HG02885 (cell line): Measurements from ENCODE around the gene DCDC2.
"Not testable (repeated sequence)": the region's sequence is repeated elsewhere in the genome, so short reads cannot be mapped to it uniquely, and the experiment has no call there.

Source experiments
- ATAC-seq: cut with Tn5 transposase; IDR thresholded peaks from one replicate; pipeline ENCODE4 v1.9.1; 2021; ENCODE audit warnings: mild to moderate bottlenecking; ENCODE audit not compliant: unreplicated experiment, poor library complexity

The DCDC2 gene

GRCh38 chr6:24329022-24329421, 28.8 kb downstream of the DCDC2 start:
- ATAC-seq: no peak

GRCh38 chr6:24327756-24328155, 30.1 kb downstream of the DCDC2 start:
- no peak for ATAC-seq

GRCh38 chr6:24325978-24326377, 31.9 kb downstream of the DCDC2 start:
- no peak for ATAC-seq

GRCh38 chr6:24324617-24325016, 33.2 kb downstream of the DCDC2 start:
- ATAC-seq: no peak

- ATAC-seq: no peak
These were observed 34.1 kb downstream of the DCDC2 start for GRCh38 chr6:24323632-24324337.

- ATAC-seq: no peak
These were observed 34.9 kb downstream of the DCDC2 start for GRCh38 chr6:24322924-24323323.

GRCh38 chr6:24322446-24322845, 35.4 kb downstream of the DCDC2 start:
- not testable (repeated sequence) for ATAC-seq

- ATAC-seq: no peak
These were observed 36.2 kb downstream of the DCDC2 start for GRCh38 chr6:24321538-24322162.

- ATAC-seq: no peak
These were observed 44.4 kb downstream of the DCDC2 start for GRCh38 chr6:24313251-24314141.

GRCh38 chr6:24311775-24312174, 46.1 kb downstream of the DCDC2 start:
- not testable (repeated sequence) for ATAC-seq

GRCh38 chr6:24307881-24308280, 50.0 kb downstream of the DCDC2 start:
- ATAC-seq: no peak

- no peak for ATAC-seq
These were observed 50.9 kb downstream of the DCDC2 start for GRCh38 chr6:24306936-24307335.

GRCh38 chr6:24306038-24306437, 51.8 kb downstream of the DCDC2 start:
- ATAC-seq: no peak

GRCh38 chr6:24296944-24297343, 60.9 kb downstream of the DCDC2 start:
- no peak for ATAC-seq

GRCh38 chr6:24293852-24294251, 64.0 kb downstream of the DCDC2 start:
- not testable (repeated sequence) for ATAC-seq

GRCh38 chr6:24287239-24287638, 70.6 kb downstream of the DCDC2 start:
- ATAC-seq: no peak

- peak; percentile 1 for ATAC-seq
These were observed 73.9 kb downstream of the DCDC2 start for GRCh38 chr6:24284006-24284405.

- ATAC-seq: peak; percentile 83
These were observed 74.5 kb downstream of the DCDC2 start for GRCh38 chr6:24283043-24283985.

GRCh38 chr6:24274441-24275083, 83.3 kb downstream of the DCDC2 start:
- ATAC-seq: no peak
